Gastroesophageal sphincter (tissue), 3 donors: ENCODE measurements around the gene MPDZ.

Source experiments
- CTCF ChIP-seq, 4 experiments: fragments of 200-600 bp in 2 of 4; fragments of 450-650 bp in 2 of 4; sonication (generic) in 1 of 4; IDR thresholded peaks; one replicate each; pipeline ENCODE4 v1.5.1; 2017 to 2019; ENCODE audit warnings: antibody characterized with exemption in 4 of 4, mild to moderate bottlenecking in 2 of 4, moderate library complexity in 2 of 4
- EP300 ChIP-seq: sonication (generic); formaldehyde crosslinking; IDR thresholded peaks from one replicate; pipeline ENCODE4 v1.6.1; 2017; ENCODE audit warnings: antibody characterized with exemption, mild to moderate bottlenecking

DNA sequence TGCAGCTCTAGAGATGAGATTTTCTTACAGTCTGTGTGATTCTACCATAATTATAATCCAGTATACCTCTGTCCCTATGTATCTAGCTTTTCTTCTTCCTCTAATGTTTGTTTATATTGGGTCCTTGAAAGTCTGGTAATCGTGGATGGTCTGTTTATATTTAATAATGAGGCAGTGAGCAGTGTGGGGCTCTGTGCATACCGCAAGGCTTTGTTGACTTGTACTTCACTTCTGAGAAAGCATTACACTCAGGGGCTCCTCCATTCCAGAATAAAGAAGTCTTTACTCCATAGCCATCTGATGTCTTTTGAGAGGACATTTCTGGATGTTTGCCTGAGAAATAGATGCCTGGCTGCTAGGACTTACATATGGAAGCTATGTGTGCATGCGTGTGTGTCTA lies 4.5 kb upstream of the MPDZ start:
- TF ChIP-seq CTCF (IDR thresholded peaks at IDR 0.05) (no peak), EP300 (no peak)
